T-helper 2 cell (primary cell): ENCODE data around the gene PTPRN2.
A peak's percentile ranks its signal among the peaks of the same experiment; 100 is the strongest.

ENCODE experiments used
- DNase-seq, 5 experiments: peaks; one replicate each; pipeline versions ENCODE4 v3.0.0 to v3.0.0-alpha.2; 2012 to 2022

The PTPRN2 gene

GRCh38 chr7:157616931-157617330, 970.7 kb downstream of the PTPRN2 start:
- no peak for DNase-seq

GRCh38 chr7:157616426-157616825, 971.2 kb downstream of the PTPRN2 start:
- no peak for DNase-seq

- no peak for DNase-seq
Observed at GRCh38 chr7:157615852-157616251, 971.8 kb downstream of the PTPRN2 start.

- DNase-seq: no peak
Observed at GRCh38 chr7:157615101-157615817, 972.4 kb downstream of the PTPRN2 start.

- no peak for DNase-seq
Observed at GRCh38 chr7:157614457-157615020, 973.1 kb downstream of the PTPRN2 start.

- no peak for DNase-seq
Observed at GRCh38 chr7:157613575-157614322, 973.9 kb downstream of the PTPRN2 start.

GRCh38 chr7:157612664-157613561, 974.7 kb downstream of the PTPRN2 start:
- DNase-seq: peak; percentile 28 to 88 (median 49)

GRCh38 chr7:157612009-157612663, 975.5 kb downstream of the PTPRN2 start:
- DNase-seq: no peak

GRCh38 chr7:157611341-157611740, 976.3 kb downstream of the PTPRN2 start:
- DNase-seq: no peak

- DNase-seq: no peak
Observed at GRCh38 chr7:157610671-157611295, 976.8 kb downstream of the PTPRN2 start.

GRCh38 chr7:157609932-157610640, 977.5 kb downstream of the PTPRN2 start:
- no peak for DNase-seq

- DNase-seq: no peak
Observed at GRCh38 chr7:157609516-157609915, 978.1 kb downstream of the PTPRN2 start.

GRCh38 chr7:157607218-157607617, 980.4 kb downstream of the PTPRN2 start:
- DNase-seq: no peak

GRCh38 chr7:157606140-157606539, 981.5 kb downstream of the PTPRN2 start:
- DNase-seq: no peak

- no peak for DNase-seq
Observed at GRCh38 chr7:157605638-157606037, 982.0 kb downstream of the PTPRN2 start.

GRCh38 chr7:157604661-157605381, 982.8 kb downstream of the PTPRN2 start:
- no peak for DNase-seq

- no peak for DNase-seq
Observed at GRCh38 chr7:157603716-157604115, 983.9 kb downstream of the PTPRN2 start.

- DNase-seq: no peak
Observed at GRCh38 chr7:157603005-157603404, 984.6 kb downstream of the PTPRN2 start.

- no peak for DNase-seq
Observed at GRCh38 chr7:157602581-157602980, 985.0 kb downstream of the PTPRN2 start.

- DNase-seq: no peak
Observed at GRCh38 chr7:157602156-157602555, 985.5 kb downstream of the PTPRN2 start.
